ENCODE results near the gene OST4.
"Not testable (repeated sequence)": the region's sequence is repeated elsewhere in the genome, so short reads cannot be mapped to it uniquely, and the experiment has no call there.

Gene OST4

DNA sequence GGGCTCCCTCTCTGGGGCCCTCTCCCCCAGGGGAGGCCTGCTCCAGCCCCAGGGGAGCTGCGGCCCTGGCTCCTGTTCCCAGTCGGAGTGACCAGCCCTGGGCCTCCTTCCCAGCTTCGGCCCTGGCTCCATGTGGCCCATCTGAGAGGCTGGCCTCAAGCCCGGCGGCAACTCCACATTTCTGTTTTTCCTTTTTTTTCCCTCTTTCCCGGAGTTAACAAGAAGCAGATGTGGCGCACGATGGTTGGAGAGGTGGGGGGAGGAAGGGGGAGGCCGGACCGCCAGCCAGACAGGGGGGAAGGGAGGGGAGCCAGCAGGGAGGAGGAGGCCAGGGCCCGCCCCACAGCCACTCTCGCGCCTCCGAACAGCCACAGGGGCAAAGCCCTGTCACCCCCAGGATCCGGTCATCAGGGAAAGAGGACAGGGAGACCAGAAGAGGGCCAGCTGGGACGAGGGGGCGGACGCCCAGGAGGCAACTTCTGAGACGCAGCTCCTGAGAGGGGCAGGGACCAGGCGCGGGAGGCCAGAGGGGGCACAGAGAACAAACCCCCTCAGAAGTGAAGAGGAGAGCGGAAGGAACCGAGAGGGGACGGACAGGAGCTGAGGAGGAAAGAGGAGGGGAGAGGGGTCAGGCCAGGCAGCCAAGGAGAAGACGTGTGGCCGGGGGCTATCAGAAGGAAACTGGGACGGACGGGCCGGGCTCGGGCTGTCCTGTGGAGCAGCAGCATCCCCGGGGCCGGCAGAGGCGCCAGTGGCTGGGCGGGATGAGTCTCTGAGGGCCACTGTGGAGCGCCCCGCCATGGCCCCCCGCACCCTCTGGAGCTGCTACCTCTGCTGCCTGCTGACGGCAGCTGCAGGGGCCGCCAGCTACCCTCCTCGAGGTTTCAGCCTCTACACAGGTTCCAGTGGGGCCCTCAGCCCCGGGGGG is 7.1 kb upstream of the OST4 start, which contains the start of gene EMILIN1:
EMILIN1 (plus strand) TSS at position 349 of the 928 bp plus-strand sequence; CDS start at position 800, 451 bp downstream.
- no peak for FAIRE-seq

DNA sequence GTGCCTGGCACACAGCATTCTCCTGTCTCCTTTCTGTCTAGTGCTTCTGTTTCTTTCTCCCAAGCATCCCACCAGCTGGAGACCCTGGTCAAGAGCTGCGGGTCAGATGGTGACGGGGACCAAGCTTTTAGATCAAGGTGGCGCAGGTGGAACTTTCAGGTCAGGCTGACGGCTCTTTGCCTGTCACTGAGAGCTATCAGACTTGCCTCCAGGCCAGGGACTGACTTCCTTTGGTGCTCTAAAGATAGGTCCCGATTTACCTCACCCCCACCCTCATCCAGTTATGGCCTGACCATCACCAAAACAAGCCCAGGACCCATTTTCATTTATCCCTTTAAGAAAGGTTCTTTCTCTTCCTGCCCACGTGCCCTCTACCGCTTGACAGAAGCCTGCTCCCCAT is 5.8 kb upstream of the OST4 start:
- FAIRE-seq: no peak

DNA sequence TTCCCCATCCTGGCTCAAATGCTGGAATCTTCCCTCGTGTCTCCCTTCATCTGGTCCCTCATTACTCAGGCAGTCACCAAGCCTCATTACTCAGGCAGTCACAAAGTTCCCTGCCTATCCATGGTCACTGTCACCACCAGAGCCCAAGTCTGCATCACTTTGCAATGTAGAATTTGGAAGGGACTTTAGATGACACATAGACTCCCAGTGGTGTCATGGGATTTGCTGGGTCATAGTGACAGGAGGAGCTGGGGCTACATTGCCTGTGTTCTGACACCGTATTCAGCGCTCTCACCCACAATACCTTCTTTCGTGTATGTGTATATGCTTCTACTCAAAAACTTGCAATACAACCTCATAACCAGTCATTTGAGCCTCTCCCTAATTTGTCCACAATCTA is 4.9 kb upstream of the OST4 start:
- no peak for FAIRE-seq

DNA sequence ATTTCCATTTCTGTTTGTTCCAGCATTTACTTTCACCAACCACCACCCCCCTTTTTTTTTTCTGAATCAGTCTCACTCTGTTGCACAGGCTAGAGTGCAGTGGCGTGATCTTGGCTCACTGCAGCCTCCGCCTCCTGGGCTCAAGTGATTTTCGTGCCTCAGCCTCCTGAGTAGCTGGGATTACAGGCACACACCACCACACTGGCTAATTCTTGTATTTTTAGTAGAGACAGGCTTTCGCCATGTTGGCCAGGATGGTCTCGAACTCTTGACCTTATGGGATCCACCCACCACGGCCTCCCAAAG is 4.1 kb upstream of the OST4 start:
- FAIRE-seq: not testable (repeated sequence)

DNA sequence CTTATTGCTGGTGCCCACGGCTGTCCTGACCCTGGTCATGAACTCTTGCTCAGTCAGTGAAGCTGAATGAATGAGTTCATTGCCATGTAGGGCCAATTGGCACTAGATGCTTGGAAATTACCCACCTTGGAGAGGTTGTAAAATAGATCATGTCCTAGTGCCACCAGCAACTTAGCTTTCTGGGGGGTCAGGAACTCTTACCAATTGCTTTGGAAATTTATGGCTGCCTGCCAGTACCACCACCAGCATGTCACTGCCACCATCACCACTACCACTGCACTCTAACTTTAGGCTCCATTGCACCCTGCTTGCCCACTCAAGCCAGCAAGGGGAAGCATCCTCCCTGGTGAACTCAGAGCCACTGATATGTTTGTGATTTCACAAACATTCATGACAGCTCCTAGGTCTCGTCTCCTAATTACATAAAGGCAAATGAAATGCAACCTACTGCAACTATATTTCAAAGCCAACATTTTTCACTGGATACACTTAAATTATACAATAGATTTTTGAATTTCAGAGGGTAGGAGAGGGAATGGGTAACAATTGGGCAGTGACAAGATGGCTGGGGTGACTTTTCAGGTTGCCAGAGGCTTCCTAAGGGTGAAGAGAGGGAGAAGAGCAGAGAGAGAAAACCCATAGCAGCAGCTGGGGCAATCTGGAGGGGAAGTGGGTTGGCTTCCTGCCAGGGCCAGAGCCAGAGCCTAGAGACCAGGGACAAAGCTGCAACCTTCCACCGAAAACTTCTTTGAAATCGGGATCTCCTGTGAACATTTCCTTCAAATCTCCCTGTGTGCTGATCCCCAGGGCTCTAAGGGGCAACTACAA is 3.5 kb upstream of the OST4 start:
- no peak for FAIRE-seq

DNA sequence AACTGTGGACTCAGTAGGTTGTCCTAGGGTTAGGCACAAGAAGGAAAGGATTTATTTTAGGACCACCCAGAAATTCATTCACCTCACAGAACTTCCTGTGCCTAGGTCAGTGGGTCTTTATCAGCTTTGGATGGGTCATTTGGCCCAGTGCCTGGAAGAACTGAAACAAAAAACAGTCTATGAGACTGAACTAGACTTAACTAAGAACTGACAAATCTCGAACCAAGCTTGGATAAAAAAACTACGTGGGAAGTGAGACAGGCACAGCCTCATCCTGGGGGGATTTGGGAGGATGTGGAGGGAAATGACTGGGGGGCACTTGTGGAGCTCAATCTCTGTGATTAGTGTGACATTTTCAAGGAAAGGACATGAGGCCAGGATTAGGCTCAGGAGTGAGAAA is 2.3 kb upstream of the OST4 start:
- FAIRE-seq: no peak

DNA sequence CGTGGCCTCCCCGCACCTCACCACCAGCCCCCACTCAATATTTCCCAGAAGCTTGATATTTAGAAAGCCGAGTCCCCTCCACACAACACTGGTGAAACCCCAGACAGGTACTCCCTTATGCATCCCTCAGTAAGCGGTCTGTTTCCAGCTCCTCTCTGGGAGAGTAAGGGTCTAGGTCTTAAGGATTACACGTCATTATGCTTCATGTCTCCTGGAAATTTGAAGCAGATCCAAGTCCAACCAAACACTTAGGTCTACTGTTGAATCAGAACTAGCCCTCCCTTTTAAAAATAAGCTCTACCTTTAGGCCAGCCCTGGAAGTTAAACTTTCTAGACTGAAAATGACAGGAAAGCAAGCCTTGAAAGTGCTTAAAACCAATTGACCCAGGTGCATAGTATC is 1.5 kb upstream of the OST4 start:
- no peak for FAIRE-seq

DNA sequence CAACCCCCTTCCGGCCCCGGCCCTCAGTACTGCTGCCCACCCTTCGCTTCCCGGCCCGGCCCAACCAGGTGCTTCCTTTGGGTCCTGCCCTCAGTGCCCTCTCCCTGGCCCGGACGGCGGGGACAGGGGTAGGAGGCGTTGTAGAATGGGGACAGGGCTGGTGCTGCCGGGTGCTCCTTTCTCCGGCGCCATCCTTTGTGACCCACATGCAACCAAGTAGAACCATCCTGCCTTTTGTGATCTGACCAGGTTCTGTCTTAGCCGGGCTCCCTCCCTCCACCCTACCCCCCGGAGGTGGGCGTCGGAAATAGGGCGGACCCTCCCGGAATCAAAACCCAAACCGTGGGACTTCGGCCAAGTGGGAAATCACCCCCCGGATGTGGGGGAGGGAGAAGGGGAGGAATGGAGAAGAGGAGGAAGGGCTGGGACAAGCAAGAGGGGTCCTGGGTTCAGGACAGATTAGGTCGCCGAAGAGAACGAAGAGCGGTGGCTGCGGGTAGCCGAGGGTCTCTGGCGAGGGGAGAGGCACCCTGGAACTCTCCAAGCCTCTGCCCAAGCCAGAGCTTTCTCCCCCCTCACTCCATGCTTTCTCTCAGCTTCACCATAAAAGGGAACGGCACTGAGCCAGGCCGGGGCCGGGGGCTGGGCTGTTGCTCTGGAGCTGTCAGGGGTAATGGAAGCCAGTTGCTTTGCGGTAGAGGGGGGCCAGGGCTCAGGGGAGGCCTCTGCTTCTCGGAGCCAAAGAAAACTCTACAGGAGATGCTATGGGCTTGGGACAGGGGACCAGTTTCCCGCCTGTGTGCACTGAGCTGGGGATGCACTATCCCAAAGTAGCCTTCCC is 756 bp upstream of the OST4 start:
- no peak for FAIRE-seq

DNA sequence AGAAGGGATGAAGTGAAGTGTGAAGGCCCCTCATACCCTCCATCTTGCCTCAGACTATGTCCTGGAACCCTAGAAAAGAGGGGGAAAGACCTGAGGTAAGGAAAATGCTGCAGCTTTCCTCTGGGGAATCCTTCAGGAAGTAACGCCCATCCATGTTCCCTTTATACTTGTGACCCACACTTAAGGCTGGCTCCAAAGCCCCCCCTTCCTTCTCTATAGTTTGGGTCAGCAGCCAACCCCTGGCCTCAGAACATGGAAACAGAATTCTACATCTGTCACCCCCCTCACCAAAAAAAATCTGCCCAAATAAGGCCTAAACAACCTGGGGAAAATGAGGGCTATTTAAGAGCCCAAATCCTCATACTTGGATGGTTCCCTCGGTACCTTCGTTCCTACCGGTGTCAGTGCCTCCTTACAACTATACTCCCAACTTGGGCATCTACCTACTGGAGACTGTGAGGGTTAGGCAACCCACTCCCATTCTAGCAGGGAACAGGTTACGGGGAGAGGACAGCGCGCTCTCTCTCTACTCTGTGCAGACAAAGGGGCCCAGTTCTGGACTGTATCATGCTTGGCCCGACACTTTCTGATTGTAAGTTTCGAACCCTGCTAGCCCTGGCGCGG is 689 bp downstream of the OST4 start:
- FAIRE-seq: no peak

DNA sequence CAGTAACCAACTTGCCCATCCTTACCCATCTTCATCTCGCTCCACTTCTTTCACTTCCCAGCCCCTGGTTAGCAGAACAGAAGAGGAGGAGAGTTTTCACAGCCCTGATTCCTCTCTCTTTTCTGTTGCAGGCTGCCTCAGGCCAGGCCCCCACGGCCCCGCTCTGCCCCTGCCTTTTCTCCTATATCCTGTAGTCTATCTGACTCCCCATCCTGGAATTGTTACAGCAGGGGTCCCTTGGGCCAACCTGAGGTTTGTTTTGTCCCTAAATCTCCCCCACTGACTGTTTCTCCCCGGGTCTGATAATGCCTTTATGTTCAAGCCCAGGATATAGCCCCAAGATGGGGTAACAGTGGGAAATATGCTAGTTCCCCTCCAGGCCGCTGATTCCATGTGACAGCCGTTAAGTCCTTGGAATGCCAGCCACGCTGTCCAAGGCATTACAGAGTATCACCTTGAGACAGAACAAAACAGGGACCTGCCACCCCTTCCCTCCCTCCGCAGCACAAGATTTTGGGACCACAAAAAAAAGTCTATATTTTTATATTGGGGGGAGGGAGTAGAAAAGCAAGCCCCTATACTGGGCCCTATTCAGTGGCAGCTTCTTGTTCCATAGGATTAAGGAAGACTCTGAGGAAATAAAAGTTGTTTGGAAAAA is 1.4 kb downstream of the OST4 start:
- FAIRE-seq: no peak

DNA sequence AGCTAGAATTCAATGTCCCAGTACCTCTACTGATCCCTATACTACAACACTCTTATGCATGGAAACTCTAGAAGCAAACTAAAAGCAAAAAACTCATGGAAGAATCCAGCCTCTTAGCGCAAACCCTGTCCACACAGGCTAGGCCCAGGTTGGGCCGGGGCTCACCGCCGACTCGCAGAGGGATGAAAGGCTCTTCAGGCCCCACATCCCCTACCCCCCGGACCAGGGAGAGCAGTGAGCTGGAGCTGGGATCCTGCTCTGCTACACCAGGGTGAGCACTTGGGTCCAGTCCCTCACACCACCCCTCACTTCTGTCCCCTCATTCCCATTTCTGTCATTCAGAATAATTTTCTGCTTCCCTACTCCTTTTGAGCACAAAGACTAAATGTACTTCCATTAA is 2.0 kb downstream of the OST4 start:
- no peak for FAIRE-seq

DNA sequence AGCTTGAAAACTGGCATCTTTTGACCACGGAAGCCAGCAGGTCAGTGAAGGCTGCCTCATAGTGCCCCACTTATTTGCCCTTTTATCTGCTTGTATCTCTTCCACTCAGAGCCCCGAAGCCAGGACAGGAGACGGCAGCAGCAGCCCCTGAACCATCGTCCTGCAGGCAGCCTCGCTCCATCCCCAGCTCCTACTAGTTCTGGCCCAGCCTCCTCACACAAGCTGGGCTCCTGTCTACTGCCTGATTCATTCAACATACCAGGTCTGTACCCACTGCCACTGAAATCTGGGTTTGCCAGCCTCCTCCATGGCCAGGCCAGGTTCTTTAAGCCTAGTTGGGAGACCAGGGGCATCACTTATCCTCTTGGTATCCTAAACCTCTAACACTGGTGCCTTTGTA is 4.1 kb downstream of the OST4 start:
- FAIRE-seq: no peak

DNA sequence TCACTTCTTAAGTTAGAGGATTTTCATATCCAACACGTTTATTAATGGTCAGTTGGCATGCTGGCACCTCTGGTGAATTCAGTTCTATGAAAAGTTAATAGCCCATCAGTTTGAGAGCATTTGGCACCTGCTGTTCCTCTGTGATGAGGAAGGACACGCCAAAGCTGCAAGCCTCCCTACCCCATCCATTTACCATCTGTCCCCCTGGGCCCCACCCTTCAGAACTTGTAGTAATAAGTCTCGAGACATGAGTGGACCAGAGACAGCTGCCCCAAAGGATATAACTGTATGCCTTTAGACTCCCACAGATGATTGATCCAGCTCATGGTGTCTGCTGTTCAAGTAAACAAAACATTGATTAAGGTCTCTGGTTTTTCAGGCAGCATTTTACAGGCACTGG is 6.3 kb downstream of the OST4 start:
- no peak for FAIRE-seq

DNA sequence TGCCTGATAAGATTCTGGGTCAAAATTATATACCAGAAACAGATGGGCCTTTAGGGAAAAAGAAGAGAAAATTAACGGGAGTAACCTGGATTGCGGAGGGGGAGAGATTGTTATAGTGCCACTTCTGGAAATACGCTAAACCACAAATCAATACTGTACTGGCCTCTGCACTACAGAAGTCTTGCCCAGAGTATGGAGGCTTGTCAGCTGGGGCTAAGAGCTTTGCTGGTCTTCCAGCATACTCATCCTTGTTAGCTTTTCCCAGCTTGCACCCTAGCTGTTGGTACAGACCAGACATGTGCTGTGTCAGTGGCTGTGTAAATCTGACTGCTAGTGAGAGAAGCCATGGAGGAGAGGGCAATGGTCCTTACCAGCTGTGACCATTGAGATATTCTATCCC is 11.1 kb downstream of the OST4 start:
- FAIRE-seq: no peak

DNA sequence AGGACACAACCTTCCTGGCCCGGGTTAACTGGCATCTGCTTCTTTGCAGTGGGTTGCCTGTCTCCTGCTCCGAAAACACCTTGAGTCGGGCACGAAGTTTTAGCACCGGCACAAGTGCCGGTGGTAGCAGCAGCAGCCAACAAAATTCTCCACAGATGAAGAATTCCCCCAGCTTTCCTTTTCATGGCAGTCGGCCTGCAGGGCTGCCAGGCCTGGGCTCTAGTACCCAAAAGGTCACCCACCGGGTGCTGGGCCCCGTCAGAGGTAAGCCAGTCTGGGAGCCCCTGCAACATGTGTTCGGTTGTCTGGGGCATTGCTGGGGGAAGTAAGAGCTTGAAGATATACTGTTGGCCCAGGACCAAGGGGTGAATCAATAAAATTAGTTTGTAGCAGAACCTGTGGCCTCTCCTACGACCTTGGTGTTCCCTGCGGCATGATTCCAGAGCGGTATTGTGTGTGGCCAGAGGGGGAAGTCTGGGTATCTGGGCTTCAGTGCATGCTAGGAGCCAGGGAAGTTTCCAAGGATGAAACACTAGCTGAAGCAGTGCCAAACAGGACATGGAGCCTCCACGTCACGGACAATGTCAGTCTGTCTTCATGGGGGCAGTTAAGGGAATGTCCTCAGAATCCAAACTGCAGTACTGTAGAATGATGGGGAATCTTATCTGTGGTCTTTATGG is 12.2 kb downstream of the OST4 start:
- no peak for FAIRE-seq

DNA sequence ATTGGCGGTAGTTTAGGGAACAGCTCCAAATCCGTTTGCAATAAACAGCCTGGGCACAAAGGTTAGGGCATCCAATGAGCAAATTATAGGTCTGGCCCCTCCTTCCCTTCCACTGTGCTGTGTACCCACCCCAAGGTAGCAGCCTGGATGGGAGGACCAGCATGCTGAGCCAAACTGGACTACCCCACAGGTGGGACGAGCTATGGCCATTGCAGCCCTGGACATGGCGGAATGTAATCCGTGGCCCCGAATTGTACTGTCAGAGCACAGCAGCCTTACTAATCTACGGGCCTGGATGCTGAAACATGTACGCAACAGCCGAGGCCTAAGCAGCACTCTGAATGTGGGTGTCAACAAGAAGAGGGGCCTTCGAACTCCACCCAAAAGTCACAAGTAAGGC is 13.2 kb downstream of the OST4 start:
- no peak for FAIRE-seq

DNA sequence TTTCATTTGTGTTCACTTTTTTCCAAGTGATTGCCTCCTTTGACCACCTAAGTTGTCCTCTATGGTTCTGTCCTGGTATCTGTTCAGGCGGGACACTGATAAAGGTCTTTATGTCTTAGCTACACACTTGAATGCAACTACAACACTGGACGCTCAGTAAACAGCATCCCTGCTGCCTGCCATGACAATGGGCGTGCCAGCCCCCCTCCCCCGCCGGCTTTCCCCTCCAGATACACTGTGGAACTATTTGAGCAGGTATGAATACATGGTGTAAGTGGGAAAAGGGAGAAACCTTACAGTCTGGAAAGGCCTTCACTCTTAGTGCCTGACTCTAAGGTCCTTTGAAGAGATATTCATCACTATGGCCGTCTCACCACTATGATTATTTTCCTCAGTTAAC is 14.3 kb downstream of the OST4 start:
- FAIRE-seq: no peak

DNA sequence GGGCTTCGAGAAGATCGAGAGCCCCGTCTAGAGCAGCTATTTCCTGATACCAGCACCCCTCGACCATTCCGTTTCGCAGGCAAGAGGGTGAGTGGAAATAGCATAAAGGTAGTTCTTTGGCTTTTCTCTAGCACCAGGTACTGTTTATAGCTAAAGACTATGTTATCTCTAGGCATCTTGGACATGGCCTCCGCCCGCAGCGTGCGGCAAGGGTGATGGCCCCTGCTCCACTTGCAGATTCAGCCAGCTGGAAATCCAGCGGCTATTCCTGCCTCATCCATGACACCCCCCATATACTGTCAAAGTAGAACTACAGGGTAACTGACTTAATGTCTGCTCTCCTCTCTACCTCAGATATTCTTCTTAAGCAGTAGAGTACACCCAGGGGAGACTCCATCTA is 16.7 kb downstream of the OST4 start:
- FAIRE-seq: no peak

DNA sequence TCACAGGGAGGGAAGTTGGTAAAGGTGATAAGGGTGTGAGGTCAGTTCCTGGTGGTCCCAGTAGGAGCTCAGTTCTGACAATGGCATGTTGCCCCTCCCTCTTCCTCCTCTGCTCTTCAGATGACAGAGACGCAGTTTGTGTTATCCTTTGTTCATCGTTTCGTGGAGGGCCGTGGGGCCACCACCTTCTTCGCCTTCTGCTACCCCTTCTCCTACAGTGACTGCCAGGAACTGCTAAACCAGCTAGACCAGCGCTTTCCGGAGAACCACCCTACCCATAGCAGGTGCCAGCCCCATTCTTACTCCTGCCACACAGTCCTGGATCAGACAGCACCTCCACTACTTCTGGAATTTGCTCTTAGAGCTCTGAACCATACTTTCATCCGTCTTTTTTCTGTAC is 17.7 kb downstream of the OST4 start:
- FAIRE-seq: no peak

DNA sequence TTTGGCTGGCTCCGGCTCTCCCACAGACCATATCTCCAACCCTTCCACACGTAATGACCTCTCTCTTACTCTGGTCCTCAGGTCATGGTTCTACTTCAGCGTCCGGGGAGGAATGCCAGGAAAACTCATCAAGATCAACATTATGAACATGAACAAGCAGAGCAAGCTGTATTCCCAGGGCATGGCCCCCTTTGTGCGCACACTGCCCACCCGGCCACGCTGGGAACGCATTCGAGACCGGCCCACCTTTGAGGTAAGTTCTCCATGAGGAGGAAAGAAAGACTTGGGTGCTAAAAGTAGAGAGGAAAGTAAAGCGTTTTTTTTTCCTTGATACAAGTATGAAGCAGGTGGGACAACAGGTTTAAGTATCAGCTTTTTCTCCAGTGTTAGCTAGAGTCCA is 18.1 kb downstream of the OST4 start:
- FAIRE-seq: no peak

DNA sequence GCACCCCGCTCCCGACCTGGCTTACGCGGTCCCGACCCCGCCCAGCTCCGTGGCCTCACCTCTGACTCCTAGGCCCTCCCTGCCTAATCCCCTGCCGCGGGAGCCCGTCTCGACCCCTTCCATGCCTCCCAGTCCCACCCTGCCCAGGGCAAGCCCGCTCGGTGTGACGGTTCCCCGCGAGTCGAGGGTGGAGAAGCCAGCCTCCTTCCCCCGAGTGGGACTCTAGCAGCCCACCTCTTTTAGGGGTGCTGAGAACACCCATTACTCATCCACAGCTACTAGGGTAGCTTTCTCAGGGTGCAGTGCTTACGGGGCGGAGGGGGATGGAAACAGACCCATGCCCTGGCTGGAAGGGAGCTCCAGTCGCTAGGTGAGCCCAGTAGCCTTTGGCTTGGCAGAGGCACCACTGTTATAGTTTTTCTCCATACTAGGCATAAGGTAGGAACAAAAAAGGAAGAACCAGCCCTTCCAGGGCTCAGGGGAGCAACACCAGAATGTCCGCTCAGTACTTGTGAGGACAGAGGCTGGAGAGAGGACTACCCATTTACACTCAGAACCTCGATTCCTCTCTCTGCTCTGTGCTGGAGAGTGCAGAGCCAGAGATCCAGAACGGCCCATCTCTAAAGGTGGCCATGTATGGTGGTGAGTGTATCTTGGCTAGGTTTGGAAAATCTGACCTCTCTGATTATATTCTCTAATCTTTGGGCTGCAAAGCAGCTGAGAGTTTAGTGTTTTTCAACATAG is 19.4 kb downstream of the OST4 start:
- FAIRE-seq: no peak

All from G401.6 (cell line).